Measurements from ENCODE around the gene PDCD6IP.

GRCh38 chr3:33750211-33750548 lies 48.2 kb upstream of the PDCD6IP start:
- TF ChIP-seq EZH2 (IDR thresholded peaks at IDR 0.05; ENCODE audit: insufficient read depth, poor library complexity, severe bottlenecking) (no peak), EZH2phosphoT487 (IDR thresholded peaks at IDR 0.05; ENCODE audit: insufficient read depth, low read depth) (no peak)

Data from GM23248 (cell line).